T follicular helper cell (primary cell): Measurements from ENCODE around the gene WTAP.
"Not testable (repeated sequence)": the region's sequence is repeated elsewhere in the genome, so short reads cannot be mapped to it uniquely, and the experiment has no call there.

Source experiments
- DNase-seq: peaks from one replicate; pipeline ENCODE4 v3.0.0-alpha.2; 2020; ENCODE audit warnings: low read depth

The WTAP gene

DNA sequence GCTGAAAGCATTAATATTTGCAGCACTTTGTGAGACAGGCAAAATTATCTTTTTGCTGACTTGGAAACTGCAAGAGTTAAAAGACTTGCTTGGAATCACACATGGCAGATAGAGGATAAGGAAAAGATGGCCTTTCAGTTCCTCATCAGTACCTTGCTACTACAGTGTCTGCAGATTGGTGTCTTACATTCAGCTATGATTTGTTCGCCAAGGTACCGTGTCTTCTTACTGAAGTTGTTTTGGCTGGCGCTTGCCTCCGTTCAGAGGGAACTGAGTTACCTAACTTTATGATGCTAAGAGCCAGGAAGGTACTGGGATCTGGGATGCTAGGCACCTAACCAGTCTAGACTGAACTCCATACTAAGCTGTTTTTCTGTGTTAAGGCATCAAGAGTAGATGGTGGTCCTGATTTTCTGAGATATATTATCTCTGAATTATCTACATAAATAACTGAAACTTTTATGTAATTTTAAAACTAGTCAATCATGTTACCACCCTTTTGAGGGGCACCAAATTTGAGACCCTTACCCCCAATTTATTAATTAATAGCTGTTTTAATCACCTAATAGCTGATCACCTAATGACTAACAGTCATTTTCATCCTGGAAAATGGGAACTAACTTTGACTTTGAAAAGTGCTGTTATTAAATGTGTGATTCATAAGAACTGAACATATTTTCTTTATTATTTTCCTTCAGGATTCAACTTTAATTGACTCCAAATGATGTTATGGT, 2.5 kb downstream of the WTAP start:
- no peak for DNase-seq

DNA sequence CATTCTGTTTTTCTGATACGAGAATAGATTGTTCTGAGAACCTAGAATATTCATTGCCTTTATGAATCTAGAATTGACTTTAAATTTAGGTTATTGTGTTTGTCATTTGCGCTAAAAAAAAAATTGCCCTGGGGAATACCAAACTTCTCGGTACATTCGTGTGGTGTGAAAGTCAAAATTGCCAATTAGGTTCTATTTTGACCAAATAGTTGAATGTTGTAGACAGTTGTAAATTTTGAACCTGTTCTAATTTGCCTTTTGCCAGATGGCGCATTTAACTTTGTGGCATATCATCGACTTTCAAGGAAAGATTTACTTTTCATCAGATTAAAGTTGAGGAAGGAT, 3.0 kb downstream of the WTAP start:
- no peak for DNase-seq

GRCh38 chr6:159732550-159732949, 5.2 kb downstream of the WTAP start:
- DNase-seq = not testable (repeated sequence)

GRCh38 chr6:159733395-159733794, 6.1 kb downstream of the WTAP start:
- not testable (repeated sequence) for DNase-seq

- DNase-seq = no peak
Measured at GRCh38 chr6:159736908-159737307, 9.6 kb downstream of the WTAP start.

DNA sequence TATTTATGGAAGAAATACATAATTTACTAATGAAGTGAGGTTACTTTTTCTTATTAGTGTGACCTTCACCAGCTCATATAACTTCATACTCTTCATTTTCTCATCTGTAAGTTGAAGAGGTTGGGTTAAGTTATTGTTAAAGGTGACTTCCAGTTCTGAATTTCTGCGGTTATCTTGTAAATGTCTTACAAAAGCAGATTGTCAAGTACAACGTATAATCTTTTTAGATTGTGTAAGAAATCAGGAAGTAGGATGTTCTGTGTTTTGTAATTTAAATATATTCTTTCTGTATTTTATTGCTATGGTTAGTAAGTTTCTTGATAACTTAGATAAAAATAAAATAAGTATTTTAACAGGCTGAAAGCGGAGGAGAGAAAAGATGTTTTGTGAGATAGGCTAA, 12.0 kb downstream of the WTAP start:
- no peak for DNase-seq

DNA sequence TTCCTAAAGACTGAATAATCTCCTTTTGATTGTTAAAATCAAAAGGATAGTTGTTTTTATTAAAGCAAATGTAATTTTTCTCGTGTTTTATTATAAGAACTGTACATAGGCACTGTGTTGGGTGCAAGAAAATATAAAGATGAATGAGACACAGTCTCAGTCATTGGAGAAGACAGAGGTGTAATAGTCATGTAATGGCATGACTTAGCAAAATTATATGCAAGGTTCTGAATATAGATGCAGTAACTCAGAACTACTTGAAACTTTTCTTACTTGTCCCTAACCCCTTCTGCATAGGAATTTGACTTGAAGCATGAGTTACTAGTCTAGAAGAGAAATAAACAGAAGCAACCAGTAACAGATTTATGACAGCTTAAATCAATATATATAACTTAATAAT, 14.9 kb downstream of the WTAP start:
- no peak for DNase-seq

- no peak for DNase-seq
Measured at GRCh38 chr6:159745081-159745480, 17.8 kb downstream of the WTAP start.

GRCh38 chr6:159746759-159747158, 19.5 kb downstream of the WTAP start:
- no peak for DNase-seq

DNA sequence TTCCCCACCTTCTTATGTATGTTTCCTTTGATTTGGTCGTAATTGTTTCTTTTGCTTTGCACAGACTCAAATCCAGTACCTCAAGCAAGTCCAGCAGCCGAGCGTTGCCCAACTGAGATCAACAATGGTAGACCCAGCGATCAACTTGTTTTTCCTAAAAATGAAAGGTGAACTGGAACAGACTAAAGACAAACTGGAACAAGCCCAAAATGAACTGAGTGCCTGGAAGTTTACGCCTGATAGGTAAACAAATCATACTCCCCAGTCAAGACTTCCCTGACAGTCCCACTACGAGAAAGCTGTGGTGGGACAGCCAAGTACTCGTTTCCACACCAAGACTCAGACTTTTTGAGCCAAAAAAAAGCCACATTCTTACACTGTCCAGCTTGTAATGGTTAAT, 20.8 kb downstream of the WTAP start:
- DNase-seq = not testable (repeated sequence)

DNA sequence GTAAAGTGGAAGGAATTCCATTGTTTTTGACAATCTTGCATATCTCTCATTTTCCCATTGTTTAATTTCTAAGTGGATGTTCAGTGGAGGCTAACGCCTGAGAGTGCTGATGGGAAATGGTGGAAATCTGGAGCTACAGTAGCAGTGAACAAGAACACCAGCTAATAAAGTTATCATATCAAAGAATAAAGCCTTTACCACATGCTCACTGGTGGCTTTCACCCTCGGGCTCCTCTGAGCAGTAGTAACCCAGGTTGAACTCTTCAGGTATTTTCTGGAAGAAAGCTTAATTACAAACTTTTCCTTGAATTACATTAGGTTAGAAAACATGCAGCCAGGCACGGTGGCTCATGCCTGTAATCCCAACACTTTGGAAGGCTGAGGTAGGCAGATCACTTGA, 24.1 kb downstream of the WTAP start:
- DNase-seq = no peak

- DNase-seq = no peak
Measured at GRCh38 chr6:159753081-159753872, 26.0 kb downstream of the WTAP start.

GRCh38 chr6:159754401-159754800, 27.1 kb downstream of the WTAP start:
- no peak for DNase-seq

GRCh38 chr6:159754959-159755914, 27.9 kb downstream of the WTAP start:
- DNase-seq = no peak

DNA sequence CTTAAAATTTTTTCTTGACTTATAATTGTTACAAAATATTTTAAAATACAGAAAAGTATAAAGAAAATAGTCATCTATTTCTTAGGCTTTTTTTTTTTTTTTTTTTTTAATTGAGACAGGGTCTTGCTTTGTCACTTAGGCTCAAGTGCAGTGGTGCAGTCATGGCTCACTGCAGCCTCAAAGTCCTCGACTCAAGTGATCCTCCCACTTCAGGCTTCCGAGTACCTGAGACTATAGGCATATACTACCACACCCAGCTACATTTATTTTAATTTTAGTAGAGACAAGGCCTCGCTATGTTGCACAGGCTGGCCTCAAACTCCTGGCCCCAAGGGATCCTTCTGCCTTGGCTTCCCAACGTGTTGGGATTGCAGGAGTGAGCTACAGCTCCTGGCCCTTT, 29.2 kb downstream of the WTAP start:
- no peak for DNase-seq

- no peak for DNase-seq
Measured at GRCh38 chr6:159758031-159759001, 31.0 kb downstream of the WTAP start.

- no peak for DNase-seq
Measured at GRCh38 chr6:159759645-159760044, 32.3 kb downstream of the WTAP start.

- no peak for DNase-seq
Measured at GRCh38 chr6:159760602-159761057, 33.3 kb downstream of the WTAP start.

GRCh38 chr6:159761129-159761872, 34.0 kb downstream of the WTAP start:
- DNase-seq = no peak
